Stomach smooth muscle (tissue), 2 donors: ENCODE measurements around the gene SERGEF.
"Not testable (repeated sequence)": the region's sequence is repeated elsewhere in the genome, so short reads cannot be mapped to it uniquely, and the experiment has no call there.

ENCODE experiments used
- H3K27ac ChIP-seq: one replicate; pipeline ENCODE4 v1.7.0; 2013; ENCODE audit warnings: mild to moderate bottlenecking, low read length, inconsistent platforms
- H3K27me3 ChIP-seq, 2 donors: one replicate each; pipeline ENCODE4 v1.7.0; 2013; ENCODE audit warnings: low read length in 2 of 2; ENCODE audit not compliant: insufficient read depth in 2 of 2, control insufficient read depth in 1 of 2
- H3K36me3 ChIP-seq, 2 donors: one replicate each; pipeline ENCODE4 v1.7.0; 2013; ENCODE audit warnings: low read length in 2 of 2; ENCODE audit not compliant: control insufficient read depth in 2 of 2, insufficient read depth in 2 of 2
- H3K4me1 ChIP-seq: one replicate; pipeline ENCODE4 v1.7.0; 2013; ENCODE audit warnings: low read length; ENCODE audit not compliant: control insufficient read depth, insufficient read depth
- H3K4me3 ChIP-seq, 2 donors: one replicate each; pipeline ENCODE4 v1.7.0; 2013; ENCODE audit warnings: low read length in 2 of 2
- H3K9ac ChIP-seq, 2 donors: one replicate each; pipeline ENCODE4 v1.7.0; 2013; ENCODE audit warnings: low read length in 2 of 2, mild to moderate bottlenecking in 1 of 2
- H3K9me3 ChIP-seq, 2 donors: one replicate each; pipeline ENCODE4 v1.7.0; 2013; ENCODE audit warnings: low read length in 2 of 2; ENCODE audit not compliant: control insufficient read depth in 2 of 2
- donor health status: healthy.
- donor health status: Pancreatic carcinoma.

The SERGEF gene

DNA sequence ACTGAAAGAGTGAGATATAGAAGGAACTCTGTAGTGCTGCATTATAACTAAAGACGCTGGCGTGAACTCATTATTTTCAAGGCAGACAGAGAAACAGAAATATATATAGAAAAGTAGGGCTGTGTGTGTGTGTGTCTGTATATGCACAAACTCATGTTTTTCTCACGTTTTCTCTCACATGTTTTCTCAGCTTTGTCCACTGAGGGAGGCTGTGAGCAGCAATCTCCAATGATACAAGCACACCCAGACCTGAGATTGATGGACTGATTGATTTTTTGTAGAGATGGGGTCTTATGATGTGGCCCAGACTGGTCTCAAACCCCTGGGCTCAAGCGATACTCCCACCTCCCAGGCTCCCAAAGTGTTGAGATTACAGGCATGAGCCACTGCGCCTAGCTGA lies 122.5 kb downstream of the SERGEF start:
- H3K4me3 ChIP-seq: no peak overlapping the region
- H3K9me3 ChIP-seq: no peaks in the 10 kb centered on the region
- no peak overlapping the region for H3K9ac ChIP-seq
- H3K36me3 ChIP-seq: peaks cover 3% of the 10 kb centered on the region in 2 donors
- H3K27ac ChIP-seq: no peak overlapping the region
- H3K4me1 ChIP-seq: peaks cover 2% of the 10 kb centered on the region
- no peaks in the 10 kb centered on the region for H3K27me3 ChIP-seq

DNA sequence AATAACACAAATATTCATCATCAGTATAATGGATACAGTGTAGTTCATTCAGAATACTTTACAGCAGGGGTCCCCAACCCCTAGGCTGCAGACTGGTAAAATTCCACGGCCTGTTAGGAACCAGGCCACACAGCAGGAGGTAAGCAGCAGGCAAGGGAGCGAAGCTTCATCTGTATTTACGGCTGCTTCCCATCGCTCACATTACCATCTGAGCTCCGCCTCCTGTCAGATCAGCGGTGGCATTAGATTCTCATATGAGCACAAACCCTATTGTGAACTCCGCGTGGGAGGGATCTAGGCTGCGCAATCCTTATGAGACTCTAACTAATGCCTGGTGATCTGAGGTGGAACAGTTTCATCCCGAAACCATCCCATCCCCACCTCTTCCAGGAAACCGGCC lies 125.1 kb downstream of the SERGEF start:
- Histone ChIP-seq H3K36me3 (peaks cover 3% of the 10 kb centered on the region in 2 donors), H3K9me3 (no peaks in the 10 kb centered on the region), H3K27ac (no peak overlapping the region), H3K4me1 (no peaks in the 10 kb centered on the region), H3K27me3 (no peaks in the 10 kb centered on the region), H3K4me3 (no peak overlapping the region), H3K9ac (no peak overlapping the region)

DNA sequence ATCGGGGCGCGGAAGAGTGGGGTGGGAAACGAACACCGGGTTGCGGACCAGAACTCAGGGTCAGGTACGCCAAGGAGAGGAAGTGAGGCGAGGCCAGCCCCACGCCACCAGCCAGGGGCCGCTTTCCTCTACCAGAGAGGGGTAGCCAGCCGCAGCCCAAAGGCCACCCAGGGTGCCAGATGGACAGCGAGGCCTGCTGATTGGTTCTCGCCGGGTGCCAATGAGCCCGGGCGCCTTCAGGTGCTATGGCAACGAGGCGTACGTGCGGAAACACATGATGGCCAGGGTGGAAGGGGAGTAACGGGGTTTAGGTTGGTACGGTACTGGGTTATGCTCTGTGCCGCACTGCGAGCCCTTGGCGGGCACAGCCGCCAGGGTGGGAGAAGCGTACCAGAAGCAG lies 128.9 kb downstream of the SERGEF start:
- H3K4me3 ChIP-seq: no peak overlapping the region
- no peaks in the 10 kb centered on the region for H3K27me3 ChIP-seq
- no peak overlapping the region for H3K27ac ChIP-seq
- H3K9me3 ChIP-seq: no peaks in the 10 kb centered on the region
- no peaks in the 10 kb centered on the region for H3K36me3 ChIP-seq
- H3K4me1 ChIP-seq: no peaks in the 10 kb centered on the region
- H3K9ac ChIP-seq: no peak overlapping the region

DNA sequence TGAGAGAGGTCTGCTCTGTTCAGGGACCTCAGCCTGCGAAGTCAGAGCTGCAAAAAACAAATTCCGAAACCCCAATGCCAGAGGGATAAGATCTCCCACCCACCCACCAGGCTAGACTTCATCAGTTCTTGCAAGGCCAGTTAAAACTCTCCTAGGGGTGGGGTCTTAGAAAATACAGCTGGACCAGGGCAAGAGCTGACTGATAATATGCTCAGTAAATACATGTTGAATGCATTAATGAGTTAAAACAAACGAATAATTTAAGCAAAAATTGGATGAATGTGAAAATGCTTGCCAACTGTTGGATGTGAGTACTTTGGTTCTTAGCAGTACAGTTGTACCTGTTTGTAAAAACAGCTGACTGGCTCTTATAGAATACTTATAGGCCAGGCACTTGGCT lies 129.8 kb downstream of the SERGEF start:
- Histone ChIP-seq H3K27ac (no peak overlapping the region), H3K9ac (no peak overlapping the region), H3K27me3 (no peaks in the 10 kb centered on the region), H3K36me3 (no peaks in the 10 kb centered on the region), H3K9me3 (no peaks in the 10 kb centered on the region), H3K4me1 (no peaks in the 10 kb centered on the region), H3K4me3 (no peak overlapping the region)

DNA sequence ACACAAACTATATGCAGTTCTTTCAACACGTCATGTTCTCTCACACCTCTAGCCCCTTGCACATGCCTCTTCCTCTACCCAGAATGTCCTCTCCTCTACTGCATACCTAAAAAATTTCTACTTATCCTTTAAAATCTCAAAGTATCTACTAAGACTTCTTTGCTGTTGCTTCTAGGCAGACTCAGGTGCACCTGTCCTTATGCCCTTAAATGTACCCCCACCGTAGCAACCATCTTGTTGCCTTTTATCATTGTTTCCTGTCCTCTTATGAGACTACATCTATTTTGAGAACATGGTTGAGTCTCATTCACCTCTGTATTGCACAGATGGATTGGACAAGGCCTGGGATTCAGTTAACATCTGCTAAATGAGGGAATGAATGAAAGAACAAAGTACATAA lies 134.1 kb downstream of the SERGEF start:
- Histone ChIP-seq H3K9ac (no peak overlapping the region), H3K4me1 (no peaks in the 10 kb centered on the region), H3K27ac (no peak overlapping the region), H3K4me3 (no peak overlapping the region), H3K27me3 (no peaks in the 10 kb centered on the region), H3K9me3 (no peaks in the 10 kb centered on the region), H3K36me3 (peaks cover 0 to 6% of the 10 kb centered on the region in 2 donors)

DNA sequence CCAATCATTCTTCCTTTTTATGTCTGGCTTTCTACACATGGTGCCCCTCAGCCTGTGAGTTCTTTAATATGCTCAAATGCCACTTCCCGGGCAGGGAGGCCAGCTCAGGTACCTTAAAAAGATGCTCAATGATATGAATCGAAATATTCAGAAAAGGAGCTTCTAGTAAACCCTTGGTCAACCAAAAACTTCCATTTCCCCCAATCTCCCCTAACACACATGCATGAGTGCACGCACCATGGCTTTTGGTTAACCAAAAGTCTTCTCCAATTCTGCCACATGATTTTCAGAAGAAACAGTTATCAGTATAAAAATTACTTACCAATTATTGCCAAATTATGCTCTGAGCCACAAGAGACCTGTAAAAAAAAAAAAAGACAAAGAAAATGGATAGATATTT lies 135.0 kb downstream of the SERGEF start:
- H3K27ac ChIP-seq: no peak overlapping the region
- H3K4me1 ChIP-seq: no peaks in the 10 kb centered on the region
- no peak overlapping the region for H3K4me3 ChIP-seq
- no peaks in the 10 kb centered on the region for H3K9me3 ChIP-seq
- H3K9ac ChIP-seq: no peak overlapping the region
- H3K27me3 ChIP-seq: no peaks in the 10 kb centered on the region
- H3K36me3 ChIP-seq: peaks cover 0 to 7% of the 10 kb centered on the region in 2 donors

DNA sequence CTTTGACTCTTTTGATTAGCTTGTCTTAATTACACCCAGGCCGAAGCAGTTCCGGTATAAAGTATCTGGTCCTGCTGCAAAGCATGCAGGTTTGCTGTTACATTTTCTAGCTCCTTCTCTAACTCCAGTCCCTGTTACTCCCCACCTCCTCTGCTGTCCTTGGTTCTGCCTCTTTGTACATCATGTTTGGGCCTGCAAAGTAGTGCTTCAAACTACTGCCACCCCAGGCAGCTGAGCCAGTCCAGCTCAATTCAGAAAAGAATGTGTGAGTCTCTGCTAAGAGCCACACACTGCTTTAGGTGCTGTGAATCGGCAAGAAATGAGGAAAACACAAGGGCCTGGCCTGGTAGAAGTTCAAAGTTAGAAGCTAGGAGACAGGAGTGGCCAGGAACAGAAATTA lies 136.0 kb downstream of the SERGEF start:
- Histone ChIP-seq H3K4me3 (no peak overlapping the region), H3K9me3 (no peaks in the 10 kb centered on the region), H3K9ac (no peak overlapping the region), H3K4me1 (no peaks in the 10 kb centered on the region), H3K27me3 (no peaks in the 10 kb centered on the region), H3K36me3 (peaks cover 0 to 7% of the 10 kb centered on the region in 2 donors), H3K27ac (no peak overlapping the region)

DNA sequence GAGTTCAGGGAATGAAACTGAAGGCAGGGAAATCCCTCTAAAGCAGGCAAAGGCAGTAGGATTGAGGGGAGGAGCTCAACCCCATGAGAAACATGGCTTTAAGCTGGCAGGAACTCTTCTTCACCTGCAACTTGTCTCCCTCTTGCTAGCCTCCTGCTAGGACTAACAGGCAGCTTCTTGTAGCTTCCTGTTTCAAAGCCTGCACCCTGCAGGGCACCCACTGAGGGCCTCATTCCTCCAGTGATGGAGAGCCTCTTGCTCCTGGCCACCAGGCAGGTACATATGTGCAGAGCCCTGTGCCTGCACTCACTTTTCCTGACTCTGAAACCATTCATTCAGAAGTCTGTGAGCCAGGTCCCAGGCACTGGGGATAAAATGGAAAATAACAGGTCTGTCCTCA lies 137.0 kb downstream of the SERGEF start:
- no peak overlapping the region for H3K9ac ChIP-seq
- H3K9me3 ChIP-seq: no peaks in the 10 kb centered on the region
- no peak overlapping the region for H3K27ac ChIP-seq
- no peaks in the 10 kb centered on the region for H3K4me1 ChIP-seq
- no peaks in the 10 kb centered on the region for H3K27me3 ChIP-seq
- H3K36me3 ChIP-seq: peaks cover 4 to 7% of the 10 kb centered on the region in 2 donors
- H3K4me3 ChIP-seq: no peak overlapping the region

DNA sequence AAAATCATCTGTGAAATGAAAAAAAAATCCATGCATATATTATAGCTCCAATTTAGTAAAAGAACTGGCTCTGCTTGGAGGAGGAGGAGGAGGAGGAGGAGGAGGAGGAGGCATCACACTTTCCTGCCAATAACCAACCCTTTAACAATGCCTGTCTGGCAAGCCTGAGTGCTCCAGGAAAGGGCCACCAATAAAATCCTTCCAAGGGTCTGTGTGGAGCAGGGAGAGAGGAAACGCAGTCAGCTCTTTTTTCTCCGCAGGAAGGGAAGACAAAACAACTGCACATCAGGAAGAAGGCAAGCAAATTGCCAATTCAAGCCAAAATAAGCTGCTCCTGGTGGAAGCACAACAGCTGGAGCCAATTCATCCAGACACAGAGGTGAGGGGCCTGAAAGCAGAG lies 139.3 kb downstream of the SERGEF start:
- Histone ChIP-seq H3K27ac (no peak overlapping the region), H3K9ac (no peak overlapping the region), H3K4me3 (no peak overlapping the region), H3K9me3 (no peaks in the 10 kb centered on the region), H3K4me1 (no peaks in the 10 kb centered on the region), H3K27me3 (no peaks in the 10 kb centered on the region), H3K36me3 (peaks cover 4 to 7% of the 10 kb centered on the region in 2 donors)

DNA sequence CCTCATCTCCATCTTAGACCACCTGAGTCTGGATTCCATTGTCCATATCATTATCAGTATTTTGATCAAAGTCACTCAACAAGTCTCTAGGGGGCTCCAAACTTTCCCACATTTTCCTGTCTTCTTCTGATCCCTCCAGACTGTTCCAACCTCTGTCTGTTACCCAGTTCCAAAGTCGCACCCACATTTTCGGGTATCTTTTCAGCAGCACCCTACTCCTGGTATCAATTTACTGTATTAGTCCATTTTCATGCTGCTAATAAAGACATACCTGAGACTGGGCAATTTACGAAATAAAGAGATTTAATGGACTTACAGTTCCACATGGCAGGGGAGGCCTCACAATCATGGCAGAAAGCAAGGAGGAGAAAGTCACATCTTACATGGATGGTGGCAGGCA lies 144.4 kb downstream of the SERGEF start:
- H3K4me1 ChIP-seq, H3K27ac ChIP-seq, H3K4me3 ChIP-seq, H3K36me3 ChIP-seq, H3K9ac ChIP-seq, H3K27me3 ChIP-seq, H3K9me3 ChIP-seq: not testable (repeated sequence)

DNA sequence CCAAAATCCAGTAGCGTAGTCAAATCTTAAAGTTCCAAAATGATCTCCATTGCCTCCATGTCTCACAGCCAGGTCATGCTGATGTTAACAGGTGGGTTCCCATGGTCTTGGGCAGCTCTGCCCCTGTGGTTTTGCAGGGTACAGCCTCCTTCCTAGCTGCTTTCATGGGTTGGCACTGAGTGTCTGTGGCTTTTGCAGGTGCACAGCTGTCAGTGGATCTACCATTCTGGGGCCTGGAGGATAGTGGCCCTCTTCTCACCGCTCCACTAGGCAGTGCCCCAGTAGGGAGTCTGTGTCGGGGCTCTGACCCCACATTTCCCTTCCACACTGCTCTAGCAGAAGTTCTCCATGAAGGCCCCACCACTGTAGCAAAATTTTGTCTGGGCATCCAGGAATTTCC lies 145.5 kb downstream of the SERGEF start:
- H3K9me3 ChIP-seq: no peaks in the 10 kb centered on the region
- H3K4me3 ChIP-seq: no peak overlapping the region
- H3K4me1 ChIP-seq: no peaks in the 10 kb centered on the region
- H3K36me3 ChIP-seq: peaks cover 2 to 4% of the 10 kb centered on the region in 2 donors
- no peak overlapping the region for H3K9ac ChIP-seq
- H3K27me3 ChIP-seq: no peaks in the 10 kb centered on the region
- no peak overlapping the region for H3K27ac ChIP-seq
